ENCODE measurements around the gene BIVM.

DNA sequence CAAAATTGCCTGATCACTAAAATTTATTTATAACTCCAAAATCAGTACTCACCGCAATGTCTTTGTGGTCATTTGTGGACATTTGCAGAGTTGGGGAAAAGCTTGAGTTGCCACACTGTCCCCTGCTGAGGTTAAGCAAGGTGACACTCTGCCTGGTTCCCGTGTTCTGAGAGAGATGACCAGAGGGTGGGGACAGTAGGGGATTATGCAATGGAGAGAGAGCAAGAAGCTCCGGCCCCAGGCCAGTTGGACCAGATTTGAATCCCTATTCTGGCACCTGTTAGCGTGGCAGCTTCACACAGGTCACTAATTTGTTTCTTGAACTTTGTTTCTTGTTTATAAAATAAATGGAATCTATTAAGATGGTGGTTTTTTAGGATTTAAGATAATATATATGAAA lies 64.7 kb downstream of the BIVM start:
- TF ChIP-seq OSR1 (CRISPR knock-in tag; IDR thresholded peaks at IDR 0.05) (no peak), ZNF565 (CRISPR knock-in tag; conservative IDR thresholded peaks at IDR 0.05; ENCODE audit: low read depth) (no peak), TSHZ2 (CRISPR knock-in tag; IDR thresholded peaks at IDR 0.05) (no peak), ZNF8 (CRISPR knock-in tag; IDR thresholded peaks at IDR 0.05) (no peak), GLIS3 (CRISPR knock-in tag; IDR thresholded peaks at IDR 0.05) (no peak)
- TF ChIP-seq, protein P1, sequence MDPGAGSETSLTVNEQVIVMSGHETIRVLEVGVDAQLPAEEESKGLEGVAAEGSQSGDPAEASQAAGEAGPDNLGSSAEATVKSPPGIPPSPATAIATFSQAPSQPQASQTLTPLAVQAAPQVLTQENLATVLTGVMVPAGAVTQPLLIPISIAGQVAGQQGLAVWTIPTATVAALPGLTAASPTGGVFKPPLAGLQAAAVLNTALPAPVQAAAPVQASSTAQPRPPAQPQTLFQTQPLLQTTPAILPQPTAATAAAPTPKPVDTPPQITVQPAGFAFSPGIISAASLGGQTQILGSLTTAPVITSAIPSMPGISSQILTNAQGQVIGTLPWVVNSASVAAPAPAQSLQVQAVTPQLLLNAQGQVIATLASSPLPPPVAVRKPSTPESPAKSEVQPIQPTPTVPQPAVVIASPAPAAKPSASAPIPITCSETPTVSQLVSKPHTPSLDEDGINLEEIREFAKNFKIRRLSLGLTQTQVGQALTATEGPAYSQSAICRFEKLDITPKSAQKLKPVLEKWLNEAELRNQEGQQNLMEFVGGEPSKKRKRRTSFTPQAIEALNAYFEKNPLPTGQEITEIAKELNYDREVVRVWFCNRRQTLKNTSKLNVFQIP (CRISPR knock-in tag; IDR thresholded peaks at IDR 0.05; ENCODE audit: borderline replicate concordance, low read depth) = no peak
- TF ChIP-seq, protein P2, sequence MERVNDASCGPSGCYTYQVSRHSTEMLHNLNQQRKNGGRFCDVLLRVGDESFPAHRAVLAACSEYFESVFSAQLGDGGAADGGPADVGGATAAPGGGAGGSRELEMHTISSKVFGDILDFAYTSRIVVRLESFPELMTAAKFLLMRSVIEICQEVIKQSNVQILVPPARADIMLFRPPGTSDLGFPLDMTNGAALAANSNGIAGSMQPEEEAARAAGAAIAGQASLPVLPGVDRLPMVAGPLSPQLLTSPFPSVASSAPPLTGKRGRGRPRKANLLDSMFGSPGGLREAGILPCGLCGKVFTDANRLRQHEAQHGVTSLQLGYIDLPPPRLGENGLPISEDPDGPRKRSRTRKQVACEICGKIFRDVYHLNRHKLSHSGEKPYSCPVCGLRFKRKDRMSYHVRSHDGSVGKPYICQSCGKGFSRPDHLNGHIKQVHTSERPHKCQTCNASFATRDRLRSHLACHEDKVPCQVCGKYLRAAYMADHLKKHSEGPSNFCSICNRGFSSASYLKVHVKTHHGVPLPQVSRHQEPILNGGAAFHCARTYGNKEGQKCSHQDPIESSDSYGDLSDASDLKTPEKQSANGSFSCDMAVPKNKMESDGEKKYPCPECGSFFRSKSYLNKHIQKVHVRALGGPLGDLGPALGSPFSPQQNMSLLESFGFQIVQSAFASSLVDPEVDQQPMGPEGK (CRISPR knock-in tag; IDR thresholded peaks at IDR 0.05; ENCODE audit: borderline replicate concordance) = no peak

All from SK-N-SH treated with all-trans-retinoic acid at 6 μM for 48 hours (cell line).